GM18951 (cell line): ENCODE data around the gene KHDRBS1.

Experiments
- POLR2A ChIP-seq: IDR thresholded peaks from 4 replicates; pipeline ENCODE4 v1.6.1; 2011; ENCODE audit warnings: mild to moderate bottlenecking; ENCODE audit not compliant: insufficient read length, insufficient read depth; ENCODE audit errors: extremely low read depth
- in situ Hi-C: fragments of 300-500 bp; cut with MboI; formaldehyde crosslinking; loops from one replicate; pipeline ENCODE4 v1.12.0; 2022; ENCODE audit warnings: low sequenced_read_pairs, mixed read lengths, inconsistent platforms; ENCODE audit not compliant: unreplicated experiment

The KHDRBS1 gene

GRCh38 chr1:32013386-32014198 is at the start of gene KHDRBS1:
TSS of gene KHDRBS1 (plus strand) at chr1:32013868. CDS start at chr1:32013996, 128 bp downstream.
- TF ChIP-seq POLR2A = peak; percentile 94
- in situ Hi-C loops = no loop called here

- in situ Hi-C loops = no loop called here
- TF ChIP-seq POLR2A = no peak
These were observed 42.8 kb upstream of the KHDRBS1 start for GRCh38 chr1:31970873-31971272.

- in situ Hi-C loops = no loop called here
- TF ChIP-seq POLR2A = no peak
These were observed 37.3 kb upstream of the KHDRBS1 start for GRCh38 chr1:31976401-31976800.

GRCh38 chr1:31977385-31978131 is 36.1 kb upstream of the KHDRBS1 start:
- in situ Hi-C loops = no loop called here
- TF ChIP-seq POLR2A = no peak

- in situ Hi-C loops = no loop called here
- no peak for TF ChIP-seq POLR2A
These were observed 34.7 kb upstream of the KHDRBS1 start for GRCh38 chr1:31978843-31979400.

GRCh38 chr1:31980835-31981455 is 32.7 kb upstream of the KHDRBS1 start:
- in situ Hi-C loops = no loop called here
- TF ChIP-seq POLR2A = no peak

GRCh38 chr1:31981456-31981839 is 32.2 kb upstream of the KHDRBS1 start:
- in situ Hi-C loops = no loop called here
- TF ChIP-seq POLR2A = no peak

- TF ChIP-seq POLR2A = no peak
- in situ Hi-C loops = no loop called here
These were observed 31.7 kb upstream of the KHDRBS1 start for GRCh38 chr1:31981972-31982371.

- no peak for TF ChIP-seq POLR2A
- in situ Hi-C loops = no loop called here
These were observed 29.0 kb upstream of the KHDRBS1 start for GRCh38 chr1:31984419-31985347.

GRCh38 chr1:31985430-31985829 is 28.2 kb upstream of the KHDRBS1 start:
- no peak for TF ChIP-seq POLR2A
- in situ Hi-C loops = no loop called here

- in situ Hi-C loops = no loop called here
- TF ChIP-seq POLR2A = no peak
These were observed 26.5 kb upstream of the KHDRBS1 start for GRCh38 chr1:31987135-31987619.

- in situ Hi-C loops = no loop called here
- TF ChIP-seq POLR2A = no peak
These were observed 23.7 kb upstream of the KHDRBS1 start for GRCh38 chr1:31989964-31990363.
